SK-N-SH treated with all-trans-retinoic acid at 6 μM for 48 hours (cell line): ENCODE measurements around the gene TEAD1.

ENCODE experiments used
- ATAC-seq: fragments of 200-7000 bp; cut with Tn5 transposase; 3 replicates; pipeline ENCODE4 v1.9.1; 2020; ENCODE audit warnings: mild to moderate bottlenecking, moderate library complexity
- BACH2 ChIP-seq: fragments of 250-450 bp; sonication (Bioruptor Pico); IDR thresholded peaks from 2 replicates; pipeline ENCODE4 v1.9.0; 2021; ENCODE audit warnings: mild to moderate bottlenecking, borderline replicate concordance
- ESRRG ChIP-seq: fragments of 250-450 bp; sonication (Bioruptor Pico); IDR thresholded peaks from 2 replicates; pipeline ENCODE4 v1.6.1; 2021; ENCODE audit warnings: mild to moderate bottlenecking
- GLIS3 ChIP-seq: fragments of 250-450 bp; sonication (Bioruptor Pico); IDR thresholded peaks from 2 replicates; pipeline ENCODE4 v1.5.0; 2020; ENCODE audit warnings: mild to moderate bottlenecking, moderate library complexity
- ISL1 ChIP-seq: fragments of 250-450 bp; sonication (Bioruptor Pico); IDR thresholded peaks from 2 replicates; pipeline ENCODE4 v2.1.2; 2022; ENCODE audit warnings: mild to moderate bottlenecking, moderate library complexity
- OSR1 ChIP-seq: fragments of 250-450 bp; sonication (Bioruptor Pico); IDR thresholded peaks from 2 replicates; pipeline ENCODE4 v1.8.0; 2022; ENCODE audit warnings: moderate library complexity, mild to moderate bottlenecking, inconsistent platforms
- PPARA ChIP-seq: fragments of 250-450 bp; sonication (Bioruptor Pico); IDR thresholded peaks from 2 replicates; pipeline ENCODE4 v1.5.0; 2020; ENCODE audit warnings: mild to moderate bottlenecking, borderline replicate concordance
- RARB ChIP-seq: fragments of 250-450 bp; sonication (Bioruptor Pico); IDR thresholded peaks from 2 replicates; pipeline ENCODE4 v1.8.0; 2021; ENCODE audit warnings: mild to moderate bottlenecking, moderate library complexity
- SNAI2 ChIP-seq: fragments of 250-450 bp; sonication (Bioruptor Pico); IDR thresholded peaks from 2 replicates; pipeline ENCODE4 v1.5.0; 2020; ENCODE audit warnings: mild to moderate bottlenecking, moderate library complexity
- TCF4 ChIP-seq: fragments of 250-450 bp; sonication (Bioruptor Pico); IDR thresholded peaks from 2 replicates; pipeline ENCODE4 v1.8.0; 2021; ENCODE audit warnings: mild to moderate bottlenecking, moderate library complexity, borderline replicate concordance
- TOX ChIP-seq: fragments of 250-450 bp; sonication (Bioruptor Pico); IDR thresholded peaks from 2 replicates; pipeline ENCODE4 v1.8.0; 2021; ENCODE audit warnings: mild to moderate bottlenecking, moderate library complexity, borderline replicate concordance
- ZC3H10 ChIP-seq: fragments of 250-450 bp; sonication (Bioruptor Pico); IDR thresholded peaks from 2 replicates; pipeline ENCODE4 v1.5.1; 2021; ENCODE audit warnings: mild to moderate bottlenecking, moderate library complexity
- ZFP3 ChIP-seq: fragments of 250-450 bp; sonication (Bioruptor Pico); IDR thresholded peaks from 2 replicates; pipeline ENCODE4 v1.5.0; 2020; ENCODE audit warnings: mild to moderate bottlenecking, moderate library complexity
- ZFP30 ChIP-seq: fragments of 450-650 bp; formaldehyde crosslinking; IDR thresholded peaks from 2 replicates; pipeline ENCODE4 v1.5.0; 2022; ENCODE audit warnings: mild to moderate bottlenecking, moderate library complexity
- ZNF565 ChIP-seq: fragments of 450-650 bp; formaldehyde crosslinking; conservative IDR thresholded peaks from 2 replicates; pipeline ENCODE4 v1.5.0; 2020; ENCODE audit warnings: low read depth, mild to moderate bottlenecking, moderate library complexity
- ZNF70 ChIP-seq: fragments of 450-650 bp; formaldehyde crosslinking; IDR thresholded peaks from 2 replicates; pipeline ENCODE4 v1.5.0; 2020; ENCODE audit warnings: mild to moderate bottlenecking, moderate library complexity
- ZNF8 ChIP-seq: fragments of 450-650 bp; formaldehyde crosslinking; IDR thresholded peaks from 2 replicates; pipeline ENCODE4 v1.5.0; 2020; ENCODE audit warnings: mild to moderate bottlenecking, moderate library complexity
- TF ChIP-seq, protein P1 (sequence below): fragments of 250-450 bp; sonication (Bioruptor Pico); IDR thresholded peaks from 2 replicates; pipeline ENCODE4 v1.5.1; 2021; ENCODE audit warnings: mild to moderate bottlenecking, moderate library complexity
- TF ChIP-seq, protein P2 (sequence below): fragments of 250-450 bp; sonication (Bioruptor Pico); IDR thresholded peaks from 2 replicates; pipeline ENCODE4 v1.5.1; 2020; ENCODE audit warnings: low read depth, mild to moderate bottlenecking, moderate library complexity
- TF ChIP-seq, protein P3 (sequence below): fragments of 250-450 bp; sonication (Bioruptor Pico); IDR thresholded peaks from 2 replicates; pipeline ENCODE4 v1.5.0; 2020; ENCODE audit warnings: mild to moderate bottlenecking, moderate library complexity
- TF ChIP-seq, protein P4 (sequence below): fragments of 250-450 bp; sonication (Bioruptor Pico); IDR thresholded peaks from 2 replicates; pipeline ENCODE4 v1.8.0; 2021; ENCODE audit warnings: low read depth, mild to moderate bottlenecking, moderate library complexity, borderline replicate concordance
- TF ChIP-seq, protein P5 (sequence below): fragments of 250-450 bp; sonication (Bioruptor Pico); IDR thresholded peaks from 2 replicates; pipeline ENCODE4 v1.8.0; 2020; ENCODE audit warnings: mild to moderate bottlenecking, moderate library complexity, borderline replicate concordance

The TEAD1 gene

DNA sequence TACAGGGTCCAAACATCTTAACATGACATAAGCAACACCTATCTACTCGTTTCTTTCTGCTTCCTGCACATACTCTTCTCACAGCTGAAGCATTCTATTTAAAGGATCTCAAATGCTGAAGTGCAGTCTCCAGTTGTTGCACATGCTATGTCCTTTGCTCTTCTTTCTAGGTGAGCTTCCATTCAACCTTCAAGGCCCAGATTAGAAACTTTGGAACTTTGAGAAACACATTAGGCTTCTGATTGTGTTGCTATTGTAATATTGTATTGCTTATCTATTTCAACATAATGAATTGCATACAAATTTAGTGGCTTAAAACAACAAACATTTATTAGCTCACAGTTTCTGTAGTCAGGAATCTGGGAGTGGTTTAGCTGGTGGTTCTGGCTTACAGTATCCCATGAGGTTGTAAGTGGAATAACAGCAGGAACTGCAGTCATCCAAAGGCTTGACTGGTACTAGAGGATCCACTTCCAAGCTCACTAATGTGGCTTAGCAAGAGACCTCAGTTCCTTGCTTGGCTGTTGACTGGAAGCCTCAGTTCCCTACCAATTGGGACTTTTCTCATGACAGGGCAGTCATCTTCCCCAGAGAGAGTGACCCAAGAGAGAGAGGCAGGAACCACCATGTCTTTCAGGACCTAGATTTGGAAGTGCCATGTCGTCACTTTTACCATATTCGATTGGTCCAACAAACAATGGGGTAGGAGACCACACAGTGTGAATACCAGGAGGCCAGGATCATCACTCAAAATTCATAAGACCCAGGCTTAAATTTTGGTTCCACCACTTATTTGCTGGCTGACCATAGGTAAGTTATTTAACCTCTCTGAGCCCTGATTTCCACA, 307.7 kb downstream of the TEAD1 start:
- TF ChIP-seq ZNF70 (CRISPR knock-in tag): no peak
- no peak for TF ChIP-seq TCF4 (CRISPR knock-in tag)
- no peak for TF ChIP-seq ESRRG (CRISPR knock-in tag)
- no peak for TF ChIP-seq RARB (CRISPR knock-in tag)
- no peak for TF ChIP-seq ZFP30 (CRISPR knock-in tag)
- no peak for TF ChIP-seq ZNF8 (CRISPR knock-in tag)
- TF ChIP-seq ZNF565 (CRISPR knock-in tag): no peak
- TF ChIP-seq PPARA (CRISPR knock-in tag): no peak
- no peak for TF ChIP-seq OSR1 (CRISPR knock-in tag)
- no peak for ATAC-seq

DNA sequence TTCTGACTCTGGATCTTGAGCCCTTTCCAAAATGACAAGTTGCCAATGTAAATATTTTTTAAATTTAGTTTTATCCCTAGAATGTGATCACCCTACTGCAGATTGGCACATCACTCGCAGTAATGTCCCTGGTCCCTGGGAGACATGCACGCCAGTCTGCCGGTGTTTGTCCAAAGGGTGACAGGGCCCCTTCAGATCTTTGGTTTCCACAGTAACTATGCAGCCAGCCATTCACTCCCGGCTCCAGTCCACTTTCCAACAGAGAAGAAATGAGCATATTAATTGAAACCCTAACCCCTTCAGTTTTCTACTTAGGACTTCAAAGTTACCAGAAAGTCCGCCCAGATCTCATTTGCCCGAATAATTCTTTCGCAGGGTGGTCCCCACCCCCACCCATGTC, 309.1 kb downstream of the TEAD1 start:
- no peak for ATAC-seq
- TF ChIP-seq GLIS3 (no peak), ESRRG (CRISPR knock-in tag) (no peak), ZC3H10 (CRISPR knock-in tag) (no peak), TOX (no peak), ZNF70 (CRISPR knock-in tag) (no peak), RARB (CRISPR knock-in tag) (no peak), ZFP30 (CRISPR knock-in tag) (no peak), SNAI2 (CRISPR knock-in tag) (no peak), BACH2 (CRISPR knock-in tag) (no peak), TCF4 (CRISPR knock-in tag) (no peak), ZFP3 (CRISPR knock-in tag) (no peak), ZNF565 (CRISPR knock-in tag) (no peak)
- TF ChIP-seq, protein P1, sequence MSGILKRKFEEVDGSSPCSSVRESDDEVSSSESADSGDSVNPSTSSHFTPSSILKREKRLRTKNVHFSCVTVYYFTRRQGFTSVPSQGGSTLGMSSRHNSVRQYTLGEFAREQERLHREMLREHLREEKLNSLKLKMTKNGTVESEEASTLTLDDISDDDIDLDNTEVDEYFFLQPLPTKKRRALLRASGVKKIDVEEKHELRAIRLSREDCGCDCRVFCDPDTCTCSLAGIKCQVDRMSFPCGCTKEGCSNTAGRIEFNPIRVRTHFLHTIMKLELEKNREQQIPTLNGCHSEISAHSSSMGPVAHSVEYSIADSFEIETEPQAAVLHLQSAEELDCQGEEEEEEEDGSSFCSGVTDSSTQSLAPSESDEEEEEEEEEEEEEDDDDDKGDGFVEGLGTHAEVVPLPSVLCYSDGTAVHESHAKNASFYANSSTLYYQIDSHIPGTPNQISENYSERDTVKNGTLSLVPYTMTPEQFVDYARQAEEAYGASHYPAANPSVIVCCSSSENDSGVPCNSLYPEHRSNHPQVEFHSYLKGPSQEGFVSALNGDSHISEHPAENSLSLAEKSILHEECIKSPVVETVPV: no peak
- TF ChIP-seq, protein P2, sequence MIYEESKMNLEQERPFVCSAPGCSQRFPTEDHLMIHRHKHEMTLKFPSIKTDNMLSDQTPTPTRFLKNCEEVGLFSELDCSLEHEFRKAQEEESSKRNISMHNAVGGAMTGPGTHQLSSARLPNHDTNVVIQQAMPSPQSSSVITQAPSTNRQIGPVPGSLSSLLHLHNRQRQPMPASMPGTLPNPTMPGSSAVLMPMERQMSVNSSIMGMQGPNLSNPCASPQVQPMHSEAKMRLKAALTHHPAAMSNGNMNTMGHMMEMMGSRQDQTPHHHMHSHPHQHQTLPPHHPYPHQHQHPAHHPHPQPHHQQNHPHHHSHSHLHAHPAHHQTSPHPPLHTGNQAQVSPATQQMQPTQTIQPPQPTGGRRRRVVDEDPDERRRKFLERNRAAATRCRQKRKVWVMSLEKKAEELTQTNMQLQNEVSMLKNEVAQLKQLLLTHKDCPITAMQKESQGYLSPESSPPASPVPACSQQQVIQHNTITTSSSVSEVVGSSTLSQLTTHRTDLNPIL (CRISPR knock-in tag): no peak
- TF ChIP-seq, protein P3, sequence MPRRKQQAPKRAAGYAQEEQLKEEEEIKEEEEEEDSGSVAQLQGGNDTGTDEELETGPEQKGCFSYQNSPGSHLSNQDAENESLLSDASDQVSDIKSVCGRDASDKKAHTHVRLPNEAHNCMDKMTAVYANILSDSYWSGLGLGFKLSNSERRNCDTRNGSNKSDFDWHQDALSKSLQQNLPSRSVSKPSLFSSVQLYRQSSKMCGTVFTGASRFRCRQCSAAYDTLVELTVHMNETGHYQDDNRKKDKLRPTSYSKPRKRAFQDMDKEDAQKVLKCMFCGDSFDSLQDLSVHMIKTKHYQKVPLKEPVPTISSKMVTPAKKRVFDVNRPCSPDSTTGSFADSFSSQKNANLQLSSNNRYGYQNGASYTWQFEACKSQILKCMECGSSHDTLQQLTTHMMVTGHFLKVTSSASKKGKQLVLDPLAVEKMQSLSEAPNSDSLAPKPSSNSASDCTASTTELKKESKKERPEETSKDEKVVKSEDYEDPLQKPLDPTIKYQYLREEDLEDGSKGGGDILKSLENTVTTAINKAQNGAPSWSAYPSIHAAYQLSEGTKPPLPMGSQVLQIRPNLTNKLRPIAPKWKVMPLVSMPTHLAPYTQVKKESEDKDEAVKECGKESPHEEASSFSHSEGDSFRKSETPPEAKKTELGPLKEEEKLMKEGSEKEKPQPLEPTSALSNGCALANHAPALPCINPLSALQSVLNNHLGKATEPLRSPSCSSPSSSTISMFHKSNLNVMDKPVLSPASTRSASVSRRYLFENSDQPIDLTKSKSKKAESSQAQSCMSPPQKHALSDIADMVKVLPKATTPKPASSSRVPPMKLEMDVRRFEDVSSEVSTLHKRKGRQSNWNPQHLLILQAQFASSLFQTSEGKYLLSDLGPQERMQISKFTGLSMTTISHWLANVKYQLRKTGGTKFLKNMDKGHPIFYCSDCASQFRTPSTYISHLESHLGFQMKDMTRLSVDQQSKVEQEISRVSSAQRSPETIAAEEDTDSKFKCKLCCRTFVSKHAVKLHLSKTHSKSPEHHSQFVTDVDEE: no peak
- TF ChIP-seq, protein P4, sequence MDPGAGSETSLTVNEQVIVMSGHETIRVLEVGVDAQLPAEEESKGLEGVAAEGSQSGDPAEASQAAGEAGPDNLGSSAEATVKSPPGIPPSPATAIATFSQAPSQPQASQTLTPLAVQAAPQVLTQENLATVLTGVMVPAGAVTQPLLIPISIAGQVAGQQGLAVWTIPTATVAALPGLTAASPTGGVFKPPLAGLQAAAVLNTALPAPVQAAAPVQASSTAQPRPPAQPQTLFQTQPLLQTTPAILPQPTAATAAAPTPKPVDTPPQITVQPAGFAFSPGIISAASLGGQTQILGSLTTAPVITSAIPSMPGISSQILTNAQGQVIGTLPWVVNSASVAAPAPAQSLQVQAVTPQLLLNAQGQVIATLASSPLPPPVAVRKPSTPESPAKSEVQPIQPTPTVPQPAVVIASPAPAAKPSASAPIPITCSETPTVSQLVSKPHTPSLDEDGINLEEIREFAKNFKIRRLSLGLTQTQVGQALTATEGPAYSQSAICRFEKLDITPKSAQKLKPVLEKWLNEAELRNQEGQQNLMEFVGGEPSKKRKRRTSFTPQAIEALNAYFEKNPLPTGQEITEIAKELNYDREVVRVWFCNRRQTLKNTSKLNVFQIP: no peak

DNA sequence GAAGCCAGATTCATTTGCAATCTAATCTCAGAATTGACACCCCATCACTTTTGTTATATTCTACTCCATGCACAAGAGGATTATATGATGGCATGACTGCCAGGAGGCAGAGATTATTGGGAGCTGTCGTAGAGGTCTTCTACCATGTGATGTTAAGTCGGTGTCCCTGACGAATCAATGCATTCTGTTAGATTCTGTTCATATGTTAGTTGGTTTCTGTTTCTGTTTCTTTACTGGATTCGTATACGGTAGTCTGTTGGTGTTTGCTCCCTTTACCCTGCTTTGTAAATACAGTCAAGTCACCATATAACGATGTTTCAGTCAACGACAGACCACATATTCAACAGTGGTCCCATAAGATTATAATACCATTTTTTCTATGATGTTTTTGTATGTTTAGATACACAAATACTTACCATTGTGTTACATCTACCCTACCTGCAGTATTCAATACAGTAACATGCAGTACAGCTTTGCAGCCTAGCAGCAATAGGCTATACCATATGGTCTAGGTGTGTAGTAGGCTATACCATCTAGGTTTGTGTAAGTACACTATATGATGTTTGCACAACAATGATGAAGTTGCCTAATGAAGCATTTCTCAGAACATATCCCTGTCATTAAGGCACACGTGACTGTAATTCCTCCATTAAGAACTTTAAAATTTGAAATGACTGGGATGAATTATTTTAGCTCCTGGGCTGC, 312.1 kb downstream of the TEAD1 start:
- ATAC-seq: no peak
- TF ChIP-seq ZFP30 (CRISPR knock-in tag) (no peak), ZC3H10 (CRISPR knock-in tag) (no peak), OSR1 (CRISPR knock-in tag) (no peak), ZNF8 (CRISPR knock-in tag) (no peak), TOX (no peak), ZNF70 (CRISPR knock-in tag) (no peak), SNAI2 (CRISPR knock-in tag) (no peak), TCF4 (CRISPR knock-in tag) (no peak), ISL1 (CRISPR knock-in tag) (no peak), ESRRG (CRISPR knock-in tag) (no peak), BACH2 (CRISPR knock-in tag) (no peak), RARB (CRISPR knock-in tag) (no peak), ZNF565 (CRISPR knock-in tag) (no peak)
- TF ChIP-seq, protein P2 (CRISPR knock-in tag): no peak
- TF ChIP-seq, protein P4: no peak
- TF ChIP-seq, protein P5, sequence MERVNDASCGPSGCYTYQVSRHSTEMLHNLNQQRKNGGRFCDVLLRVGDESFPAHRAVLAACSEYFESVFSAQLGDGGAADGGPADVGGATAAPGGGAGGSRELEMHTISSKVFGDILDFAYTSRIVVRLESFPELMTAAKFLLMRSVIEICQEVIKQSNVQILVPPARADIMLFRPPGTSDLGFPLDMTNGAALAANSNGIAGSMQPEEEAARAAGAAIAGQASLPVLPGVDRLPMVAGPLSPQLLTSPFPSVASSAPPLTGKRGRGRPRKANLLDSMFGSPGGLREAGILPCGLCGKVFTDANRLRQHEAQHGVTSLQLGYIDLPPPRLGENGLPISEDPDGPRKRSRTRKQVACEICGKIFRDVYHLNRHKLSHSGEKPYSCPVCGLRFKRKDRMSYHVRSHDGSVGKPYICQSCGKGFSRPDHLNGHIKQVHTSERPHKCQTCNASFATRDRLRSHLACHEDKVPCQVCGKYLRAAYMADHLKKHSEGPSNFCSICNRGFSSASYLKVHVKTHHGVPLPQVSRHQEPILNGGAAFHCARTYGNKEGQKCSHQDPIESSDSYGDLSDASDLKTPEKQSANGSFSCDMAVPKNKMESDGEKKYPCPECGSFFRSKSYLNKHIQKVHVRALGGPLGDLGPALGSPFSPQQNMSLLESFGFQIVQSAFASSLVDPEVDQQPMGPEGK (CRISPR knock-in tag): no peak
